Activated naive CD4-positive, alpha-beta T cell treated with anti-CD3 and anti-CD28 coated beads for 36 hours (primary cell): ENCODE measurements around the gene SHC2. TPM values are rescaled to one million over a fixed set of nuclear protein-coding genes. Genes with fewer than 3 reads are reported as not detected.
"Not testable (repeated sequence)": the region's sequence is repeated elsewhere in the genome, so short reads cannot be mapped to it uniquely, and the experiment has no call there.

ENCODE experiments used
- CTCF ChIA-PET: fragments of 350-600 bp; sonication (Branson Sonifier 250); formaldehyde crosslinking; loops from one replicate; lab custom pipeline; 2021; ENCODE audit warnings: antibody characterized with exemption; lab: Charles Lee
- DNase-seq: peaks from one replicate; pipeline ENCODE4 v3.0.0-alpha.2; 2020
- H3K27ac Mint-ChIP-seq: one replicate; pipeline ENCODE4 v1.8.0; 2021; ENCODE audit warnings: mild to moderate bottlenecking, mixed read lengths
- H3K27me3 Mint-ChIP-seq: one replicate; pipeline ENCODE4 v1.8.0; 2021; ENCODE audit warnings: low read depth, mixed read lengths
- H3K36me3 Mint-ChIP-seq: one replicate; pipeline ENCODE4 v1.8.0; 2021; ENCODE audit warnings: low read depth, mixed read lengths
- H3K4me1 Mint-ChIP-seq: one replicate; pipeline ENCODE4 v1.8.0; 2021; ENCODE audit warnings: low read depth, mixed read lengths
- H3K4me3 Mint-ChIP-seq: one replicate; pipeline ENCODE4 v1.8.0; 2021; ENCODE audit warnings: mild to moderate bottlenecking, moderate library complexity, mixed read lengths
- H3K9me3 Mint-ChIP-seq: one replicate; pipeline ENCODE4 v1.8.0; 2021; ENCODE audit warnings: mixed read lengths
- intact Hi-C: fragments of 100-400 bp; cut with micrococcal nuclease; formaldehyde crosslinking; loops from one replicate; pipeline ENCODE4 v1.15.1; 2023
- total RNA-seq, 2 experiments: library from RNA; stranded (reverse); gene quantifications; one replicate each; pipeline ENCODE4 v1.2.3, GENCODE V29; 2021

Gene SHC2
- total RNA-seq, 2 experiments from 2014 or later = not detected

DNA sequence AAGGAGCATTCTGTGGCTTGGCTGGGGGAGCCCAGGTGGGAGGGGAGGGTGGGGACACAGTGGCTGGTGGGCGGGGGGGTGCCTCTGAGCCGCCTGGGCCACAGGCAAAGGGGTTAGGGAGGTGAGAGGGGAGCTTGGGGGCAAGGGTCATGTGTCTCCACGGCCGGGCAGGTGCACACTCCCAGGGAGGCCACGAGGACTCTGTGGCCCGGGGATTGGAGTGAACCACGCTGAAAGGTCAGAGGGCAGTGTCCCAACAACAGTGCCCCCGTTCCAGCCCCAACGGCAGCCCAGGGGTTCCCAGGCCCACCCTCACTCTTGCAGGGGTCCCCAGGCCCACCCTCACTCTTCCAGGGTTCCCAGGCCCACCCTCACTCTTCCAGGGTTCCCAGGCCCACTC, 61.5 kb downstream of the SHC2 start:
- no peak for DNase-seq
- Mint-ChIP-seq H3K36me3 (no peaks in the 10 kb centered on the region), H3K27ac (no peak overlapping the region), H3K27me3 (peaks cover 3% of the 10 kb centered on the region), H3K4me3 (no peak overlapping the region), H3K9me3 (peaks cover 7% of the 10 kb centered on the region), H3K4me1 (no peaks in the 10 kb centered on the region)
- CTCF ChIA-PET = no interaction called here
- intact Hi-C loops = no loop called here

GRCh38 chr19:398719-399118, 62.1 kb downstream of the SHC2 start:
- H3K4me1 Mint-ChIP-seq = no peaks in the 10 kb centered on the region
- no peak overlapping the region for H3K27ac Mint-ChIP-seq
- H3K4me3 Mint-ChIP-seq = no peak overlapping the region
- intact Hi-C loops = no loop called here
- DNase-seq = no peak
- no peaks in the 10 kb centered on the region for H3K36me3 Mint-ChIP-seq
- CTCF ChIA-PET = interaction anchor here (0.6 kb wide), 1 partner anchor 342 kb away, joined by 5 read pairs; no protein-coding TSS in a partner anchor
- peaks cover 3% of the 10 kb centered on the region for H3K27me3 Mint-ChIP-seq
- H3K9me3 Mint-ChIP-seq = peaks cover 7% of the 10 kb centered on the region

- Mint-ChIP-seq H3K27me3 (peaks cover 3% of the 10 kb centered on the region), H3K36me3 (no peaks in the 10 kb centered on the region)
- CTCF ChIA-PET = interaction anchor here (0.6 kb wide), 1 partner anchor 343 kb away, joined by 5 read pairs; no protein-coding TSS in a partner anchor
These were observed 62.7 kb downstream of the SHC2 start for GRCh38 chr19:397941-398706.

GRCh38 chr19:397321-397720, 63.5 kb downstream of the SHC2 start:
- CTCF ChIA-PET = no interaction called here

More at GRCh38 chr19:397941-398706, 62.7 kb downstream of the SHC2 start:
- H3K4me1 Mint-ChIP-seq = no peaks in the 10 kb centered on the region
- DNase-seq = no peak
- intact Hi-C loops = no loop called here
- H3K27ac Mint-ChIP-seq = no peak overlapping the region
- no peak overlapping the region for H3K4me3 Mint-ChIP-seq
- peaks cover 10% of the 10 kb centered on the region for H3K9me3 Mint-ChIP-seq

DNA sequence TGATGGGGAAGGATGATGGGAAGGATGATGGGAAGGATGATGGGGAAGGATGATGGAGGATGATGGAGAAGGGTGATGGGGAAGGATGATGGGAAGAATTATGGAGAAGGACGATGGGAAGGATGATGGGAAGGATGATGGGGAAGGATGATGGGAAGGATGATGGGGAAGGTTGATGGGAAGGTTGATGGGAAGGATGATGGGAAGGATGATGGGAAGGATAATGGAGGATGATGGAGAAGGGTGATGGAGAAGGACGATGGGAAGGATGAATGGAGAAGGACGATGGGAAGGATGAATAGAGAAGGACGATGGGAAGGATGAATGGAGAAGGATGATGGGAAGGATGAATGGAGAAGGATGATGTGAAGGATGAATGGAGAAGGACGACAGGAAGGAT, 65.4 kb downstream of the SHC2 start:
- Mint-ChIP-seq H3K27me3 (no peaks in the 10 kb centered on the region), H3K9me3 (peaks cover 13% of the 10 kb centered on the region), H3K4me1 (no peaks in the 10 kb centered on the region), H3K36me3 (no peaks in the 10 kb centered on the region), H3K27ac (no peak overlapping the region), H3K4me3 (no peak overlapping the region)
- DNase-seq = no peak
- CTCF ChIA-PET = no interaction called here
- intact Hi-C loops = no loop called here

More at GRCh38 chr19:397321-397720, 63.5 kb downstream of the SHC2 start:
- Mint-ChIP-seq H3K27ac (no peak overlapping the region), H3K9me3 (peaks cover 13% of the 10 kb centered on the region), H3K27me3 (no peaks in the 10 kb centered on the region), H3K36me3 (no peaks in the 10 kb centered on the region), H3K4me1 (no peaks in the 10 kb centered on the region), H3K4me3 (no peak overlapping the region)
- intact Hi-C loops = no loop called here
- no peak for DNase-seq

DNA sequence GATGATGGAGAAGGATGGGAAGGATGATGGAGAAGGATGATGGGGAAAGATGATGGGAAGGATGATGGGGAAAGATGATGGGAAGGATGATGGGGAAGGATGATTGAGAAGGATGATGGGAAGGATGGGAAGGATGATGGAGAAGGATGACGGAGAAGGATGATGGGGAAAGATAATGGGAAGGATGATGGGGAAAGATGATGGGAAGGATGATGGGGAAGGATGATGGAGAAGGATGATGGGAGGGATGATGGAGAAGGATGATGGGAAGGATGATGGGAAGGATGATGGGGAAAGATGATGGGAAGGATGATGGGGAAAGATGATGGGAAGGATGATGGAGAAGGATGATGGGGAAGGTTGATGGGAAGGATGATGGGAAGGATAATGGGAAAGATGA, 66.0 kb downstream of the SHC2 start:
- H3K9me3 Mint-ChIP-seq = peaks cover 13% of the 10 kb centered on the region
- H3K27me3 Mint-ChIP-seq, CTCF ChIA-PET, H3K36me3 Mint-ChIP-seq, DNase-seq, H3K27ac Mint-ChIP-seq, H3K4me1 Mint-ChIP-seq, intact Hi-C loops, H3K4me3 Mint-ChIP-seq: not testable (repeated sequence)

GRCh38 chr19:393560-393959, 67.3 kb downstream of the SHC2 start:
- H3K4me1 Mint-ChIP-seq, H3K27ac Mint-ChIP-seq, H3K4me3 Mint-ChIP-seq, CTCF ChIA-PET, H3K27me3 Mint-ChIP-seq, DNase-seq, H3K36me3 Mint-ChIP-seq, intact Hi-C loops: not testable (repeated sequence)
- peaks cover 13% of the 10 kb centered on the region for H3K9me3 Mint-ChIP-seq

DNA sequence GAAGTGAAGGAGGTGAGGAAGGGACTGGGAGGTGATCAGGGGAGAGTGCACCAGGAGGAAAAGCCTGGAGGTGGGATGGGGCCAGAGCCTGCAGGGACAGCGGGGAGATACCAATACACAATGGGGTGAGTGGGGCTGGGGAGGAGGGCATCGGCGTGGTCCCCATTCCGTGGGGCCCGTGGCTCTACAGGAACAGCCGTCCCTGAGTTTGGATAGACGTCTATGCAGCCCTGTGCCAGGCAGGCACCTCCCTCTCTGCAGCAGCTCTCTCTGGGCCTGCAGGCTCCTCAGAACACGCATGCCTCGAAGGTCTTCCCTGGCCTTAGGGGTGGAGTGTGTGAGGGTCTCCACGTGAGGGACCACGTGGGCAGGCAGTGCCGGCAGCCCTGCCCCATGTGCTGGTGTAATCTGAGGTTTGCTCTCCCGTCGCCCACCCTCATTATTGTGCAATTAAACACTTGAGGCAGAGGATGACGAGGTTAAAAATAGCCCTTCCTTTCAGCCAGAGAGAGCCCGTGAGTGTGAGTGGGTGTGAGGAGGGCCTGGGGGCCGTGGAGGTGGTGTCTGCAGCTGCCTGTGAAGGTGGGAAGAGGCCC, 68.4 kb downstream of the SHC2 start:
- H3K27me3 Mint-ChIP-seq = peaks cover 8% of the 10 kb centered on the region
- H3K4me3 Mint-ChIP-seq = no peak overlapping the region
- no peak for DNase-seq
- peaks cover 13% of the 10 kb centered on the region for H3K9me3 Mint-ChIP-seq
- H3K4me1 Mint-ChIP-seq = no peaks in the 10 kb centered on the region
- intact Hi-C loops = no loop called here
- no peak overlapping the region for H3K27ac Mint-ChIP-seq
- CTCF ChIA-PET = no interaction called here
- H3K36me3 Mint-ChIP-seq = no peaks in the 10 kb centered on the region

GRCh38 chr19:391726-392374, 69.0 kb downstream of the SHC2 start:
- intact Hi-C loops = no loop called here
- H3K36me3 Mint-ChIP-seq = no peaks in the 10 kb centered on the region
- H3K9me3 Mint-ChIP-seq = peaks cover 13% of the 10 kb centered on the region
- no peak overlapping the region for H3K27ac Mint-ChIP-seq
- CTCF ChIA-PET = interaction anchor here (0.5 kb wide), 1 partner anchor 88 kb away, joined by 4 read pairs; no protein-coding TSS in a partner anchor
- peaks cover 9% of the 10 kb centered on the region for H3K27me3 Mint-ChIP-seq
- no peak overlapping the region for H3K4me3 Mint-ChIP-seq
- H3K4me1 Mint-ChIP-seq = no peaks in the 10 kb centered on the region
- no peak for DNase-seq

GRCh38 chr19:391207-391557, 69.7 kb downstream of the SHC2 start:
- DNase-seq = peak; percentile 52

GRCh38 chr19:390386-391206, 70.2 kb downstream of the SHC2 start:
- intact Hi-C loops = no loop called here
- Mint-ChIP-seq H3K36me3 (no peaks in the 10 kb centered on the region), H3K27ac (no peak overlapping the region), H3K27me3 (peaks cover 18% of the 10 kb centered on the region), H3K4me3 (no peak overlapping the region), H3K9me3 (peaks cover 11% of the 10 kb centered on the region), H3K4me1 (peaks cover 5% of the 10 kb centered on the region)
- no peak for DNase-seq
- CTCF ChIA-PET = no interaction called here

More at GRCh38 chr19:391207-391557, 69.7 kb downstream of the SHC2 start:
- Mint-ChIP-seq H3K4me3 (no peak overlapping the region), H3K4me1 (peaks cover 3% of the 10 kb centered on the region), H3K27me3 (peaks cover 12% of the 10 kb centered on the region), H3K36me3 (no peaks in the 10 kb centered on the region), H3K27ac (no peak overlapping the region), H3K9me3 (peaks cover 13% of the 10 kb centered on the region)
- intact Hi-C loops = no loop called here
- CTCF ChIA-PET = interaction anchor here (0.5 kb wide), 1 partner anchor 89 kb away, joined by 4 read pairs; no protein-coding TSS in a partner anchor

DNA sequence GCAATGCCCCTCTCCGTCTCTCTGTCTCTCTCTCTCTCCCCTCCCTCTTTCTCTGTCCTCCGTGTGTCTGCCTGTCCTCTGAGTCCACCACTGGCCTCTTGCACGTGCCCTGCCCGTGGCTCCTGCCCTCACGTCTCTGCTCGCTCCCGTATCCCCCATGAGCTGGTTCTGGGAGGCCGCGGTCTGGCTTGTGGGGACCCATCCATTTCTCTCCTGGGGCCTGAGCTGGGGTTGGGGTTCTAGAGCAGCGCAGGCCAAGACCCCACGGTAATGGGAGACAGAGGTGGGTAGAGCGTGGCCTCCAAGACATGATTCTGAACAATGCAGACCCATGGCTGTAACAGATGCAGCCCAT, 70.9 kb downstream of the SHC2 start:
- CTCF ChIA-PET = no interaction called here
- Mint-ChIP-seq H3K36me3 (no peaks in the 10 kb centered on the region), H3K27me3 (peaks cover 23% of the 10 kb centered on the region), H3K27ac (no peak overlapping the region), H3K4me1 (peaks cover 5% of the 10 kb centered on the region), H3K4me3 (no peak overlapping the region), H3K9me3 (peaks cover 7% of the 10 kb centered on the region)
- DNase-seq = no peak
- intact Hi-C loops = no loop called here
